Measurements from ENCODE around the gene PLCG2.

DNA sequence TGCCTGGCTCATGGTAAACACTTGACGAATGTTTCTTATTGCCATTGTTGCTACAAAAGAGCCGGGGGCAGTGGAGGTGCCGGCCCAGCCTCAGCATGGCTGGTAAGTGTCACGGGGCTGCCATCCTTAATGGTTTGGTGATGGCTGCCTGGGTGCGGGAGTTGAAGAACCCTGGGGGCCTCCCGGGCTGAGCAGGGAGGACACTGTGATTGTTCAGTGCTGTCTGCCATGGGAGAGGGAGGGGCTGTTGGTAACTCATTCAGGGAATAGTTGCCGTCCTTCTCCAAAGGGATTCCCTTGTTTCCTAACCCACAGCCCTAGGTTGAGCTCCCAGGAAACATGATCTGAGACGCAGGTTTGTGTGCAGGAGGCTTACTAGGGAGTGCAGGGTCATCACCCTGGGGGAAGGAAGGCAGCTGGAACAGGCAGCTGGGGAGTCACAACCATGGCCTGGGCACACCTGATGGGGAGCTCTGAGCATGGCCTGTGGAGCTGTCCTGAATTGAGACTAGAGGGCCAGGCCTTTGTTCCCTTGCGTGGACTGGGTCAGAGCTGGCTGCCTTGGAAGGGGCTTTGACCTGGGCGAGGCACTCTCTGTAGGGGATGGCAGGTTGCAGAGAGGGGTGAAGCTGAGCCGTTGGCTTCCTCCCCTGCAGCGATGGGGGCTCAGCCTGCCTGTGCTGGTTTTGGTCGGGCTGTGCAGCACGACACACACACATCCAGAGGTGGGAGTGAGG, 85.7 kb downstream of the PLCG2 start:
- TF ChIP-seq SPI1 (IDR thresholded peaks at IDR 0.05; ENCODE audit: borderline replicate concordance, low read depth) = no peak
- no peak for TF ChIP-seq CTCF (IDR thresholded peaks at IDR 0.05; ENCODE audit: insufficient read depth, low read length)
